ENCODE measurements around the gene ZNF439. TPM values are rescaled to one million over a fixed set of nuclear protein-coding genes. Genes with fewer than 3 reads are reported as not detected.
A peak's percentile ranks its signal among the peaks of the same experiment; 100 is the strongest.
"Not testable (repeated sequence)": the region's sequence is repeated elsewhere in the genome, so short reads cannot be mapped to it uniquely, and the experiment has no call there.

The ZNF439 gene
- total and polyA plus RNA-seq, 2 donors (not counting 1 experiment from before 2014, with no cell fraction given), result 3.1 to 9.4 TPM

- H3K4me2 ChIP-seq (ENCODE audit: extremely low read depth, insufficient read depth, low read length), result peak overlapping the region; percentile 21
- H3K9ac ChIP-seq (ENCODE audit: insufficient read depth, low read length), result peak overlapping the region; percentile 75
- H3K4me3 ChIP-seq (replicated peaks in 1 of 4; ENCODE audit: control extremely low read depth in 1 of 4, insufficient read depth in 1 of 4, low read depth in 3 of 4, low read length in 4 of 4), result peak overlapping the region; percentile 70 to 91 (median 80)
- DNase-seq (ENCODE audit: low read depth in 2 of 2), result peak; percentile 42 to 52
- H3K27ac ChIP-seq (ENCODE audit: insufficient read depth, low read length), result peak overlapping the region; percentile 78
- H3K27me3 ChIP-seq (ENCODE audit: control insufficient read depth, insufficient read depth, low read length), result no peaks in the 10 kb centered on the region
- H3K36me3 ChIP-seq (ENCODE audit: control insufficient read depth, insufficient read depth, low read length), result no peaks in the 10 kb centered on the region
- H3K4me1 ChIP-seq (ENCODE audit: control insufficient read depth, extremely low read depth, insufficient read depth, low read length), result no peaks in the 10 kb centered on the region
- peaks cover 2% of the 10 kb centered on the region for H3K79me2 ChIP-seq (ENCODE audit: control insufficient read depth, insufficient read depth, low read length)
- H4K20me1 ChIP-seq (ENCODE audit: control insufficient read depth, extremely low read depth, insufficient read depth, low read length), result no peaks in the 10 kb centered on the region
- H2AFZ ChIP-seq (ENCODE audit: low read length), result peak overlapping the region; percentile 97
- TF ChIP-seq CTCF (conservative IDR thresholded peaks at IDR 0.05 in 1 of 2, IDR thresholded peaks at IDR 0.05 in 1 of 2; ENCODE audit: low read depth in 1 of 2, low read length in 2 of 2) (no peak), EZH2 (IDR thresholded peaks at IDR 0.05; ENCODE audit: low read length, missing control alignments) (no peak)
- no peaks in the 10 kb centered on the region for H3K9me3 ChIP-seq (ENCODE audit: control insufficient read depth, insufficient read depth, low read depth, low read length)
Measured at GRCh38 chr19:11814700-11815035, 33.9 kb upstream of the ZNF439 start.

GRCh38 chr19:11821474-11822109, 26.9 kb upstream of the ZNF439 start:
- TF ChIP-seq CTCF (conservative IDR thresholded peaks at IDR 0.05 in 1 of 2, IDR thresholded peaks at IDR 0.05 in 1 of 2; ENCODE audit: low read depth in 1 of 2, low read length in 2 of 2), result no peak
- TF ChIP-seq EZH2 (IDR thresholded peaks at IDR 0.05; ENCODE audit: low read length, missing control alignments), result no peak
- H3K9me3 ChIP-seq (ENCODE audit: control insufficient read depth, insufficient read depth, low read depth, low read length), result no peaks in the 10 kb centered on the region
- no peak overlapping the region for H3K4me2 ChIP-seq (ENCODE audit: extremely low read depth, insufficient read depth, low read length)
- no peaks in the 10 kb centered on the region for H3K27me3 ChIP-seq (ENCODE audit: control insufficient read depth, insufficient read depth, low read length)
- no peaks in the 10 kb centered on the region for H3K36me3 ChIP-seq (ENCODE audit: control insufficient read depth, insufficient read depth, low read length)
- no peak overlapping the region for H2AFZ ChIP-seq (ENCODE audit: low read length)
- no peaks in the 10 kb centered on the region for H3K4me1 ChIP-seq (ENCODE audit: control insufficient read depth, extremely low read depth, insufficient read depth, low read length)
- no peak overlapping the region for H3K27ac ChIP-seq (ENCODE audit: insufficient read depth, low read length)
- H3K4me3 ChIP-seq (replicated peaks in 1 of 4; ENCODE audit: control extremely low read depth in 1 of 4, insufficient read depth in 1 of 4, low read depth in 3 of 4, low read length in 4 of 4), result no peak overlapping the region
- no peaks in the 10 kb centered on the region for H4K20me1 ChIP-seq (ENCODE audit: control insufficient read depth, extremely low read depth, insufficient read depth, low read length)
- peak in 1 of 2 donors; percentile 31 for DNase-seq (ENCODE audit: low read depth in 2 of 2)
- H3K79me2 ChIP-seq (ENCODE audit: control insufficient read depth, insufficient read depth, low read length), result no peaks in the 10 kb centered on the region
- no peak overlapping the region for H3K9ac ChIP-seq (ENCODE audit: insufficient read depth, low read length)

- not testable (repeated sequence) for H4K20me1 ChIP-seq (ENCODE audit: control insufficient read depth, extremely low read depth, insufficient read depth, low read length); H3K9ac ChIP-seq (ENCODE audit: insufficient read depth, low read length); H3K4me3 ChIP-seq (replicated peaks in 1 of 4; ENCODE audit: control extremely low read depth in 1 of 4, insufficient read depth in 1 of 4, low read depth in 3 of 4, low read length in 4 of 4); H3K9me3 ChIP-seq (ENCODE audit: control insufficient read depth, insufficient read depth, low read depth, low read length); H3K79me2 ChIP-seq (ENCODE audit: control insufficient read depth, insufficient read depth, low read length); H3K27me3 ChIP-seq (ENCODE audit: control insufficient read depth, insufficient read depth, low read length); H3K27ac ChIP-seq (ENCODE audit: insufficient read depth, low read length); H3K4me1 ChIP-seq (ENCODE audit: control insufficient read depth, extremely low read depth, insufficient read depth, low read length); H2AFZ ChIP-seq (ENCODE audit: low read length); DNase-seq (ENCODE audit: low read depth in 2 of 2); H3K36me3 ChIP-seq (ENCODE audit: control insufficient read depth, insufficient read depth, low read length); H3K4me2 ChIP-seq (ENCODE audit: extremely low read depth, insufficient read depth, low read length)
Measured at GRCh38 chr19:11828957-11829876, 19.3 kb upstream of the ZNF439 start.
